Upper lobe of left lung (tissue), 6 donors: ENCODE measurements around the gene ARGLU1. TPM values are rescaled to one million over a fixed set of nuclear protein-coding genes. Genes with fewer than 3 reads are reported as not detected.
A peak's percentile ranks its signal among the peaks of the same experiment; 100 is the strongest.

Experiments
- ATAC-seq, 2 donors: fragments of 200-7000 bp; cut with Tn5 transposase; one replicate each; pipeline ENCODE4 v1.9.1; 2022; ENCODE audit warnings: mild to moderate bottlenecking in 2 of 2, moderate library complexity in 2 of 2; ENCODE audit not compliant: low FRiP score in 2 of 2
- DNase-seq, 2 donors: peaks; one replicate each; pipeline ENCODE4 v3.0.0-alpha.2; 2019 to 2020
- H3K27ac ChIP-seq, 4 donors: fragments of 200-600 bp; sonication (generic); one replicate each; pipeline ENCODE4 v1.5.1; 2016 to 2019
- H3K27me3 ChIP-seq, 4 donors: fragments of 200-600 bp; sonication (generic); one replicate each; pipeline ENCODE4 v1.5.1; 2017 to 2019
- H3K36me3 ChIP-seq, 4 donors: fragments of 200-600 bp; sonication (generic); one replicate each; pipeline ENCODE4 v1.5.1; 2016 to 2019
- H3K4me1 ChIP-seq, 4 donors: fragments of 200-600 bp; sonication (generic); one replicate each; pipeline ENCODE4 v1.5.1; 2018 to 2019
- H3K4me3 ChIP-seq, 4 donors: fragments of 200-600 bp; sonication (generic); one replicate each; pipeline ENCODE4 v1.5.1; 2017 to 2019; ENCODE audit warnings: mild to moderate bottlenecking in 2 of 4, moderate library complexity in 1 of 4
- H3K9me3 ChIP-seq, 4 donors: fragments of 200-600 bp; sonication (generic); one replicate each; pipeline ENCODE4 v1.5.1; 2018 to 2019
- CTCF ChIP-seq, 6 experiments: fragments of 450-650 bp in 4 of 6; fragments of 200-600 bp in 2 of 6; sonication (generic) in 2 of 6; IDR thresholded peaks; one replicate each; pipeline ENCODE4 v1.5.1; 2016 to 2019; ENCODE audit warnings: antibody characterized with exemption in 6 of 6
- EP300 ChIP-seq, 4 donors: sonication (generic); formaldehyde crosslinking; IDR thresholded peaks; one replicate each; pipeline ENCODE4 v1.5.1; 2017; ENCODE audit warnings: antibody characterized with exemption in 4 of 4, control low read depth in 2 of 4
- POLR2A ChIP-seq, 4 donors: fragments of 450-650 bp; IDR thresholded peaks; one replicate each; pipeline ENCODE4 v1.5.1; 2016 to 2017; ENCODE audit warnings: antibody characterized with exemption in 4 of 4, mild to moderate bottlenecking in 2 of 4
- POLR2AphosphoS5 ChIP-seq, 2 donors: sonication (generic); formaldehyde crosslinking; IDR thresholded peaks; one replicate each; pipeline ENCODE4 v1.5.1; 2017; ENCODE audit warnings: antibody characterized with exemption in 2 of 2
- WGBS, 2 donors: methylation state at CpG; one replicate each; pipeline ENCODE4 v1.1.5; 2017 to 2018; 5-methylcytosine and 5-hydroxymethylcytosine counted together
- total RNA-seq, 6 donors: library from RNA; depleted of rRNA in 4 of 6; stranded (reverse); fragments of >200 nt in 4 of 6; gene quantifications; one replicate each; pipeline versions ENCODE4 v1.1.0 to v1.2.1, GENCODE V29; 2016 to 2021
- donor health status: DM: no; HTN: no; CAD: no; lungs with moderate emphysema.
- donor health status: DM: no; HTN: yes; CAD: no; lungs with severe emphysema.

The ARGLU1 gene
- total RNA-seq, 6 donors from 2014 or later = 73.6 to 411 (median 121) TPM

DNA sequence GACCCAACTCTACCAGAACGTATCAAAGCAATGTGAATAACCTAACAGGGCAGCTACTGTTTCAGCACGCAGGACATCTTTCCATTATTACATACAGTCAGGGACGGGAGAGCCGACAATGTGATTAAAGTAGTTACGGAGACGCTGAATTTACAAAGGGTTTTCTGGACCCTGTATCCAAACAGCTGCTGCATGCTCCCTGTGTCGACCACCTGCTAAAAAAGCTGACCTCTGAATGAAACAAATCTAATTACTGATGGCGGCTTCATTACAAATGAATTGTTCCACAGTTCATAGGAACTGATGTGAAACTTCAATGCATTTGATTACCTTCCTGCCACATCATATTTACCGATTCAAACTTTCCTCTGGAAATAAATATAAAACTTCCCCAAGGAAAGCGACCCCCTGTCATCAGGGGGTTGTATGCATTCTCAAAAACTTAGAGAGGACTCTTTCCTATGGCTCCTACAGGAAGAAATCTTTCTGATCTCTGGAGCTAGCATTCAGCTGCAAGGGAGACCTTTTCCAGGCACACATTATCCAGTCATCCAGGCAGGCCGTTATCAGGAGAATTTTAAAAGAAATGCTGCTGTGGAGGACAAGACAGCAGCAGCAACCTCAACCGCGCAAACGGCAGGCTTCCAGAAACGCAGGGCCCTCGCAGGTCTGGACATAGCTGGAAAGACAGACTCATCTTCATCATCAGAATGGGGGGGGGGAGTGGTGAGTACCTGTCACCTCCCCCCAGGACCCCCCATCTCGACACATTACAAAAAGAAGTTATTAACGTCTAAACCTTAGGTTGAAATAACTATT is 35.6 kb downstream of the ARGLU1 start:
- 18 to 26% methylated on average over 18 of the region's 18 CpGs for WGBS, 2 donors
- peaks cover 13 to 64% (median 16%) of the 10 kb centered on the region in 4 donors for H3K4me1 ChIP-seq

GRCh38 chr13:106530980-106531481 is 36.9 kb downstream of the ARGLU1 start:
- no peak for DNase-seq
- Histone ChIP-seq H3K27me3 (peaks cover 0 to 11% (median 1%) of the 10 kb centered on the region in 4 donors), H3K4me1 (peaks cover 13 to 67% (median 22%) of the 10 kb centered on the region in 4 donors), H3K9me3 (no peaks in the 10 kb centered on the region), H3K4me3 (peak overlapping the region in 3 of 4 donors; percentile 68 to 88 (median 86)), H3K36me3 (no peaks in the 10 kb centered on the region), H3K27ac (peak overlapping the region; percentile 57 to 92 (median 70))
- TF ChIP-seq CTCF (IDR thresholded peaks at IDR 0.05) (no peak), EP300 (IDR thresholded peaks at IDR 0.05) (no peak), POLR2AphosphoS5 (IDR thresholded peaks at IDR 0.05) (no peak), POLR2A (IDR thresholded peaks at IDR 0.05) (no peak)
- ATAC-seq = no peak
- 45 to 51% methylated on average over 8 of the region's 8 CpGs for WGBS, 2 donors

More for the DNA sequence above, 35.6 kb downstream of the ARGLU1 start:
- Histone ChIP-seq H3K36me3 (no peaks in the 10 kb centered on the region), H3K27ac (peak overlapping the region in 3 of 4 donors; percentile 69 to 92 (median 89)), H3K4me3 (peak overlapping the region; percentile 8 to 88 (median 77)), H3K9me3 (no peaks in the 10 kb centered on the region), H3K27me3 (peaks cover 0 to 11% (median 1%) of the 10 kb centered on the region in 4 donors)
- TF ChIP-seq POLR2AphosphoS5 (IDR thresholded peaks at IDR 0.05) = no peak
- DNase-seq = no peak
- ATAC-seq = no peak

DNA sequence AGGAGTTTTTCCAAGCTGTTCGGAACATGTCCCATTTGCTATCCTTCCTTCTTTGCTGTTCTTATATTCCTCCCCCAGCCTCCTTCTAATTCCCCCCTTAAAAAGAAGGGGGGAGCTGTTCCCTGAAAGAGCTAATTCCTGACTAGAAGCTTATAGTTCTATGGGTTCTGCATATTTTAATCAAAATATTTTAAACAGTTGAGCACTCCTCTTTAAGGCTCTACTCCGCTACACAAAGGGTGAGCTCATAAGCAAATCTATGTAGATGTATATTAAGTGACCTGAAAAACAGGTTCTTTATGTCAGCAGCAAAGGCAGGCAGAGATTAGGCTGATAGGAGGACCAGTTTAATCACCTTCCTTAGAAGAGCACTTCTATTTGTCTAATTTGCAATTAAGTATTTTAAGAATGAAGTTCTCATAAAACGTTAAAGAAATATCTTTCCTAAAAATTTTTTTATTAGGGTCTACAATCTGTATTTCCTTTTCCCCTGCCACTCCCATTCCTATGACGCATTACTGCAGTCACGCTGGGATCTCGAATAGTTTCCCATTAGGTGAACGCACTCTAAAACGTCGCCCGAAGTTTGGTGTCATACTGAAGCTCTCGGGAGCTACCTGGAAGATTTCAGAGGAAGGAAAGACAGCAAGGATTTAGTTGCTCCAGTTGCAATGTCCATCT is 37.6 kb downstream of the ARGLU1 start:
- Histone ChIP-seq H3K4me3 (peak overlapping the region in 2 of 4 donors; percentile 68 to 88), H3K27me3 (peaks cover 0 to 11% (median 1%) of the 10 kb centered on the region in 4 donors), H3K4me1 (peaks cover 13 to 70% (median 27%) of the 10 kb centered on the region in 4 donors), H3K36me3 (no peaks in the 10 kb centered on the region), H3K27ac (peak overlapping the region; percentile 57 to 92 (median 70)), H3K9me3 (no peaks in the 10 kb centered on the region)
- DNase-seq (peak in 1 of 2 donors; percentile 46), ATAC-seq (no peak)
- TF ChIP-seq EP300 (IDR thresholded peaks at IDR 0.05) (no peak), POLR2A (IDR thresholded peaks at IDR 0.05) (peak in 1 of 4 donors; percentile 32), CTCF (IDR thresholded peaks at IDR 0.05) (no peak), POLR2AphosphoS5 (IDR thresholded peaks at IDR 0.05) (peak in 1 of 2 donors; percentile 26)
- 43 to 54% methylated on average over 11 of the region's 11 CpGs for WGBS, 2 donors

DNA sequence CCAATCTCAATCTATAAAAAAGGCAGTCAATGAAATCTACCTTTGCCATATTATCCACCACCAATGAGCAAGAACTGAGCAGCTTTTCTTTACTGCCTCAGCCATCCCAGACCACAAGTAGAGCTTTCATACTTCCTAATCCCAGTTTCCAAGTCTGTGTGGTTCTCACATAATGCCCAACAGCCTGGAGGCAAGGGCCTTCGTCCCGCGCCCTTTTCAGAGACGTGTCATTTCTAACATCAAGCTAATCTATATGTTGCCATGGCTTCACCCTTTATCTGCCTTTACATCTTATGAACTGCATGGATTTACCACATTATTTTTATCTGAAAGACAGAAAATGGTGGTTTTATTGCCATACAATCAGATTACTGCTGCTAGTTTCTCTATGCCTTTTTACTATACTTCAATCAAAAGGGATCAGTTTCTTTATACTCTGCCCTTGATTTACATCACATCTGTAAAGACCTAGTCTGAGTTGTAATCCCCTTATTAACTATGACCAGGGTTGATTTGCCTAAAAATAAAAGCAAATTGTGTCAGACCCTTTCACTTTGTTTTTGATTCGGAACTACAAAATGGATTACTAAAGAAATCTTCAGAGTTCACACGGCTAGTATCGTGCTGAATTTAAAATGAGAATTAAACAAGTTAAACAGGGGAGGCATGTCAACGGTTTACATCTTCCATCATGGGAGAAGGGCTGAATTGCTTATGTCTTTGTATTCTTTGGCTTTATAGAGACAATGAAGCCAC is 38.3 kb downstream of the ARGLU1 start:
- H3K27me3 ChIP-seq = peaks cover 0 to 8% (median 1%) of the 10 kb centered on the region in 4 donors
- H3K4me3 ChIP-seq = peak overlapping the region in 2 of 4 donors; percentile 68 to 88
- TF ChIP-seq POLR2A (IDR thresholded peaks at IDR 0.05) (no peak), EP300 (IDR thresholded peaks at IDR 0.05) (no peak), CTCF (IDR thresholded peaks at IDR 0.05) (no peak), POLR2AphosphoS5 (IDR thresholded peaks at IDR 0.05) (no peak)
- DNase-seq (no peak), ATAC-seq (no peak)
- 55 to 61% methylated on average over 8 of the region's 8 CpGs for WGBS, 2 donors
- H3K27ac ChIP-seq = peak overlapping the region; percentile 43 to 92 (median 64)
- H3K36me3 ChIP-seq = no peaks in the 10 kb centered on the region
- no peaks in the 10 kb centered on the region for H3K9me3 ChIP-seq
- peaks cover 13 to 64% (median 28%) of the 10 kb centered on the region in 4 donors for H3K4me1 ChIP-seq
